Measurements from ENCODE around the gene GRIA4. TPM values are rescaled to one million over a fixed set of nuclear protein-coding genes. Genes with fewer than 3 reads are reported as not detected.
"Not testable (repeated sequence)": the region's sequence is repeated elsewhere in the genome, so short reads cannot be mapped to it uniquely, and the experiment has no call there.

Gene GRIA4
- polyA plus RNA-seq, 5 donors, result 0.38 to 0.69 (median 0.51) TPM

DNA sequence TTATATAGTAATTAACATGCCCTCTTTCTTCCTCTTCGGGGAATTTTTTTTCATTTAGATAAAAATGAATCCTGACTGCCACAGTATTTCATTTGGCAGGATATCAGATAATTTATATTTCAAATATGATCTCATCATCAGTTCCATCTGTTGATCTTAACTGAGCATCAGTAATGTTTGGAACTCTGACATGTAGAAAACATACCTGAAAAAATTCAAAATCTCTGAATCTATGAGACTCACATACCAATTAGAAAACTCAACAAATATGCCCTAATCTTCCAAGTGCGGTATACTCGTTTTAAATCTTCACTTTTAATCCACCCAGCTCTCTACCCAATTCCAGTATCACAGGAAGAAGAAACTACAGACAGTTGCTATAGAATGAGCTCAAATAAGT is 250.2 kb downstream of the GRIA4 start:
- DNase-seq, result no peak

DNA sequence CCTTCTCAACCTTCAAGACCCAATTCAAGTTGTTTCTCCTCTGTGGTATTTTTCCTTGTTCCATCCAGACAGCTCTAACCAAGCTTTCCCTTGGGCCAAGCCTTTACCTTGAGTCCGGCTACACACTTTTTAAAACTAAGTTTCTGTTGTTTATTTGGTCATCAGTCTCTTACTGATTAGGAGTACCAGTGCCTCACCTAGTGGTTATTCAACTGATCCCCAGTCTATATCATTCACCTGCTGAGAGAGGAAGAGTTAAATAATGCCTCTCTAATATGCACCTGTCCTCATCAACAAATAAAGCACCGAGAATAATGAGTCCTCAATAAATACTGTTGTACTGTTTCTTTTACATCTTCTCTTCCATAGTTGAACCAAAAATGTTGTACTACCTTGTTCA is 251.4 kb downstream of the GRIA4 start:
- no peak for DNase-seq

DNA sequence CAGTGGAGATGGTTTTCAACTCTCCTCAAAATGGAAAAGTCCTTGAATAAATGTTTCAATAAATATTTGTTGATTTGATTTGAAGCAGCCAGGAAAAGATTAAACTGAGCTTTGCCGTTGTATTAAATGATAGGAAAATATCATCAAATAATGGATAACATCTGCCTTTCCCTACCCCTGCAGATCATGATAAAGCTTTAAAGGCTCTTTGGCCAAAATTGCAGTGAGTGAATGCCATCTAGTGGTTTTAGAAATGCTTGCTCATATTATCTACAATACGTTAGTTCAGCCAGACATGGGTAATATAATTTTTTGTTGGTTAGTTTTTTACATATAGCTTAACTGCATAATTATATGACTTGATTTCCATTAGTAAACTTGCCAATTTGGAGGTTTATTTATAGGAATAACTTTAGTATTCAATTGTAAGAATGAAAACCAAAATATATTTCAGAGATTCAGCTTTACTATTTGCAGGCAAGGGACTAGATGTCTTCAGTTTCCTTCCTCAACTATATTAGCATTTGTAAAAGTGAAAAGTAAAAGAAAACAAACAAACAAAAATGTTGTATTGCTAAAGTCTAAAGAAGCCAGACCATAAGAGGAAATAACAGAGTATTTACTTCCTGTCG is 253.0 kb downstream of the GRIA4 start:
- DNase-seq, result peak; percentile 40 to 59

DNA sequence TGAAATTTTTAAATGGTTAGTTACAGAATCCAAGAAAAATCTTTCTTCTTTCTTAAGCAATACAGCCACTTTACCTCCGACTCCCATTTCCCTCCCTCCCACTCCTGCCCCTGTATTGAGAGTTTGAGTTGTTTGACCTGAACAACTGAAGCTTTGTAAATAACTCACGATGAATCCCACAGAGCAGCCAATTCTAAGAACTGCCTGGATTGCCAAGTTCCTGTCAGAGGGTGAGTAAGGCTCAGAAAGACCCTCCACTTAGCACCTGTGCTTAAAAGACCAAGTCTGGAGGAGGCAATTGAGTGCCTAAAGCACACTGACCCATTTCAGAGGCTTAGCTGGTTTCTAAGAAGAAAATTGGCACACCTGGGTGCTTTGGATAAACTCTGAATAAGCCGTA is 253.7 kb downstream of the GRIA4 start:
- no peak for DNase-seq

GRCh38 chr11:105867742-105868141 is 257.9 kb downstream of the GRIA4 start:
- no peak for DNase-seq

- DNase-seq, result no peak
Observed at GRCh38 chr11:105868762-105869285, 259.0 kb downstream of the GRIA4 start.

DNA sequence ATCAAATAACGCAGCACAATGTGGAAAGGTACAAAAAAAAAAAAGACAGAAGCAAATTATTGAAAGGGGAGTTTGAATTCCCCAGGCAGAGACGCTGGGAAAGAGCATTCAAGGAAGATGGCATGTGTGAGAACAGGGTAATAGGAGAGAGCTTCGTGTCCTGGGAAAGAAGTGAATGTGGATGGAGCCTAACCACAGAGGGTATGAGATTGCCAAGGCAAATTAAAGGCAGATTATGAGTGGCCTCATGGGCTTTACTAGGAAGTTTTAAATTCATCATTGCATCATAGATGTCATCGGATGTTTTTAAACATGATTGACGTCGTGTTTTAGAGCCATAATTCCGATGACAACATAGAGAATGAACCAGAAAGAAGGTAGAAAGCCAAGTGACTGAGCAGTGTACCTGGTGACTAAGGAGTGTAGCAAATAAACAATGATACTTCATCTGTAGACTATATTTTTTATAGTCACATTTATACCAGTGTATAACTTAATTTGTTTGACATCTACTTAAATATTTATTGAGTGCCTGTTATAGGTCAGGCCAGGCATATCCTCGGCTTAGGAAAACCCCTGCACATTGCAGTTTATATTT is 260.7 kb downstream of the GRIA4 start:
- no peak for DNase-seq

DNA sequence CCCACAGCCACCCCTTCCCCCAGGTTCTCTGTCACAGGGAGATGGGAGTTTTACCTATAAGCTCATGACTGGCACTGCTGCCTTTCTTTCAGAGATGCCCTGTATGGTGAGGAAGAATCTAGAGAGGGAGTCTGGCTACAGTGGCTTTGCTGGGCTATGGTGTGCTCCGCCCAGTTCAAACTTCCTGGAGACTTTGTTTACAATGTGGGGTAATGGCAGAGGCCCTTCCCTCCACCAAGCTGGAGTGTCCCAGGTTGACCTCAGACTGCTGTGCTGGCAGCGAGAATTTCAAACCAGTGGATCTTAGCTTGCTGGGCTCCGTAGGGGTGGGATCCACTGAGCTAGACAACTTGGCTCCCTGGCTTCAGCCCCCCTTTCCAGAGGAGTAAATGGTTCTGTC is 268.6 kb downstream of the GRIA4 start:
- DNase-seq, result no peak

DNA sequence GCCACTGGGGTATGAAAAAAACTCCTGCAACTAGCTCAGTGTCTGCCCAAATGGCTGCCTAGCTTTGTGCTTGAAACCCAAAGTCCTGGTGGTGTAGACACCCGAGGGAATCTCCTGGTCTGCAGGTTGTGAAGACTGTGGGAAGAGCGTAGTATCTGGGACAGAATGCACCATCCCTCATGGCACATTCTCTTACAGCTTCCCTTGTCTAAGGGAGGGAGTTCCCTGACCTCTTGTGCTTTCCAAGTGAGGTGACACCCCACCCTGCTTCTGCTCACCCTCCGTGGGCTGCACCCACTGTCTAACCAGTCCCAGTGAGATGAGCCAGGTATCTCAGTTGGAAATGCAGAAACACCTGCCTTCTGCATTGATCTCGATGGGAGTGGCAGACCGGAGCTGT is 269.1 kb downstream of the GRIA4 start:
- not testable (repeated sequence) for DNase-seq

DNA sequence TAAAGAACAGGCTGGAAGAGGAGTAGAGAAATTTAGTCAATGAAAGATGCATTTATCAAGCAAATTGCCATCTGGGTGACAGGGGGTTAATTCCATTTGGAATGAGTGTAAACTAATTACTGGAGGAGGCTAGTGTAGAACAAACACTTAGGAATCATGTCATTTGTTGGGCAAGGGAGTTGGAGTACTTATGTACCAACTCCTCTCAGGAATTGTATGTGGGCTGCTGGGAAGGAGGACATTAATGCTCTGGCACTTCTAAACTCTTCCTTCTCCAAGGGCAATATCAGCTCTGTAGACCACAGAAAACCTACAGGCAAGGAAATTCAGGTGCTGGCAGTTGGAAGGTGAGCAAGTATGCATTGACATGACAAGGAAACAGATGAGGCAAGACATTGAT is 271.2 kb downstream of the GRIA4 start:
- no peak for DNase-seq

DNA sequence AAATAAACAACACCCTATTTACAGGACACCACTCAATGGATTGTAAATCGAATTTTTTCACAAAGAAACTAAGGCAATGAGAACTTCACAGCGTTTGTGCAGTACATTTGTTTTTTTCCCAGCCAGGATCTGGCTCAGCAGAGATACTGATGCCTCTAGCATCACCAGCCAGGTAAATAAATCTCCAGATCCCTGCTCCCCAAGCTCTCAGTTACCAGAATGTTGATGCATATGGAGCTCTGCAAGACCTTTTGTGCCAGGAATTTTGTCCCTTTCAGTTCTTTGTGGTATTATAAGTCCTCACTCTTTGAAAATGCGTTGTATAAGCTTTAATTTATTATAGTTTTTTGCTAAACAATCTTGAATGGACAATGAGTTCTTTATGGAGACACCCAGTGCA is 274.6 kb downstream of the GRIA4 start:
- DNase-seq, result no peak

GRCh38 chr11:105891685-105892084 is 281.8 kb downstream of the GRIA4 start:
- DNase-seq, result no peak

DNA sequence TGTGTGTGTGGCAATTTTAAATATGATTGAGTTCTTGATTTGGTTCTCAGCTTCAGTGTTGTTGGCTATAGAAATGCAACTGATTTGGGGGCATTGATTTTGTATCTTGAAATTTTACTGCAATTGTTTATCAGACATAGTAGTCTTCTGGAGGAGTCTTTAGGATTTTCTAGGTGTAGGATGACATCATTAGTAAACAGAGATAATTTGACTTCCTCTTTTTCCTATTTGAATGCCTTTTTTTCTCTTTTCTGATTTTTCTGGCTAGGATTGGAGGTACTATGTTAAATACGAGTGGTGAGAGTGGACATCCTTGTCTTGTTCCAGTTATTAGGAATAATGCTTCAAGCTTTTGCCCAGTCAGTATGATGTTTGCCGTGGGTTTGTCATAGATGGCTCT is 287.3 kb downstream of the GRIA4 start:
- no peak for DNase-seq

- no peak for DNase-seq
Observed at GRCh38 chr11:105899772-105900171, 289.9 kb downstream of the GRIA4 start.

DNA sequence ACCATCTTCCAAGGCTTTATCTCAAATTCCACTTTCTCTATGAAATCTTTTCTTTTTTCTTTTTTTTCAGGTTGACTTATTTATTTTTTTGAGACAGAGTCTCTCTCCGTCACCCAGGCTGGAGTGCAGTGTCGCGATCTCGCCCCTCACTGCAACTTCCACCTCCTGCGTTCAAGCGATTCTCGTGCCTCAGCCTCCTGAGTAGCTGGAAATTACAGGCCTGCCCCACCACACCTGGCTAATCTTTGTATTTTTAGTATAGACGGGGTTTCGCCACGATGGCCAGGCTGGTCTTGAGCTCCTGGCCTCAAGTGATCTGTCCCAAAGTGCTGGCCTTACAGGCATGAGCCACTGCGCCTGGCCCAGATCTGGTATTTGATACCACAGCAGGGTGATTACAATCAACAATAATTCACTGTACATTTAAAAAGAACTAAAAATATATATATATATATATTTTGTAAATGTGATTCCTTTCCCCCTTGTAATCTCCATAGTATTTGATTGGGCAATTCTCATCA is 290.7 kb downstream of the GRIA4 start:
- DNase-seq, result no peak

DNA sequence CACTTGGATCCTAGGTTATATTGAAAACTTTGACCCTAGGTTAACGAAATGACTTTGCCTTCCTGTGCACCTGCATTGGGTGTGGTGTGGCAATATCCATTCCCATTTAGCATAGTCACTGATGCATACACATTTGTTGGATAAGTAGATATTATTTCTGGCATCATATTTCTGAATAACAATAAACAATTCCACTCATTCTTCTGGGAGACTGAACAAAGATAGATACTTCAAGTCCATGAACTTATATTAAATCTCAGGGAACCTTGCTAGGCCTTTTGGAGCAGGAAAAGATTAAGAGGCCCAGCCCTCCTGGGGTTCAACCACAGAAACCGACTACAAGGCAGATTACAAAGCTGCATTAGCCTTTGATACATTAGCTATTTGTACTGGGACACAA is 293.2 kb downstream of the GRIA4 start:
- DNase-seq, result no peak

- DNase-seq, result no peak
Observed at GRCh38 chr11:105906517-105906916, 296.6 kb downstream of the GRIA4 start.

- DNase-seq, result no peak
Observed at GRCh38 chr11:105907319-105907718, 297.4 kb downstream of the GRIA4 start.

GRCh38 chr11:105910095-105910715 is 300.3 kb downstream of the GRIA4 start:
- DNase-seq, result no peak

- DNase-seq, result no peak
Observed at GRCh38 chr11:105911454-105911853, 301.6 kb downstream of the GRIA4 start.

- no peak for DNase-seq
Observed at GRCh38 chr11:105912666-105913065, 302.8 kb downstream of the GRIA4 start.

DNA sequence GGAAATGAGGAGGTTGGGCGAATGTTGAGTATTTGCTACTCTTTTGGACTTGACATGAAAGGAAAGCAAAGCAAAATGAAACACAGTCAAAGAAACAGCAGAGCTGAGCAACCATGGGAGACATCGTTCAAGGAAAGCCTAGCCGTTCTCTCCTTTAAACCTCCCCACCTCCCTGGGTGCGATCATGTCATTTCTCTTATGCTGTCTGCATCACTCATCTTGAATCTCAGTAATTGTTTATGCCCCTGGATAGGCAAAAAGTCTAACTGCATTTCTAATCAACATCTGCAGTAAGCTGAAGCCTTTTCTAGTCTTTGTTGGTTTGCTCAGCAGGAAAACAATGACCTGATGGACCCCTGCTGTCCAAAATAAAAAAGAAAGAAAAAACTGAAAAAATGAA is 305.1 kb downstream of the GRIA4 start:
- DNase-seq, result no peak

DNA sequence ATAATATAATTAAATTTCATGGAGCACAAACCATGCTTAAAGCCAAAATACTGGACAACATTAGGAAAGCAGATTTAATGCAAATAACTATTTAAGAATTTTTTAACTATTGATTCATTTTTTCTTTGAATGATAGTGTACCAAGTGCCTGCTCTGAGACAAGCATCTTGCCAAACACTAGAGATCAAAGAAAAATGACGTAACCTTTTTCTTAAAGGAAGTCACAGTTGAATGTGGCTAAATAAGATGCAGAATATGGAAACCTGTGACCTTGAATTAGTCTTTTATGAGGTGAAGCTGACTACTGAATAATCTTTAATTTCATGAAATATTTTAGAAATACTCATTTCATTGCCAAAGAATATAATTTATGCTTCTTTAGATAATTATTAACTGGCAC is 308.2 kb downstream of the GRIA4 start:
- no peak for DNase-seq

Data from right lung (tissue), 5 donors.